Nephron (organoid): ENCODE measurements around the gene SLX9.
A peak's percentile ranks its signal among the peaks of the same experiment; 100 is the strongest.
"Not testable (repeated sequence)": the region's sequence is repeated elsewhere in the genome, so short reads cannot be mapped to it uniquely, and the experiment has no call there.

Source experiments
- H3K27ac Mint-ChIP-seq, 3 experiments: 2 replicates each; pipeline ENCODE4 v1.8.0; 2020; ENCODE audit warnings: mixed read lengths in 3 of 3, mild to moderate bottlenecking in 2 of 3, moderate library complexity in 1 of 3
- H3K27me3 Mint-ChIP-seq: 2 replicates; pipeline ENCODE4 v1.8.0; 2021; ENCODE audit warnings: low read depth, mild to moderate bottlenecking, moderate library complexity, mixed read lengths
- H3K36me3 Mint-ChIP-seq: 2 replicates; pipeline ENCODE4 v1.8.0; 2020; ENCODE audit warnings: low read depth, mixed read lengths
- H3K4me1 Mint-ChIP-seq: 2 replicates; pipeline ENCODE4 v1.8.0; 2020; ENCODE audit warnings: mixed read lengths
- H3K4me3 Mint-ChIP-seq, 3 experiments: 2 replicates each; pipeline ENCODE4 v1.8.0; 2020; ENCODE audit warnings: mild to moderate bottlenecking in 3 of 3, mixed read lengths in 3 of 3, moderate library complexity in 2 of 3
- H3K9me3 Mint-ChIP-seq: 2 replicates; pipeline ENCODE4 v1.8.0; 2020; ENCODE audit warnings: mixed read lengths
- TF ChIP-seq, protein P1 (sequence below), 3 experiments: fragments of 200-600 bp; sonication (generic); IDR thresholded peaks; one replicate each; pipeline ENCODE4 v1.5.0; 2021; ENCODE audit warnings: antibody characterized with exemption in 3 of 3; ENCODE audit not compliant: unreplicated experiment in 3 of 3

SLX9 gene

GRCh38 chr21:45019887-45020537 lies 80.2 kb downstream of the SLX9 start:
- H3K27ac Mint-ChIP-seq = peak overlapping the region in 1 of 3 experiments; percentile 7
- TF ChIP-seq, protein P1, sequence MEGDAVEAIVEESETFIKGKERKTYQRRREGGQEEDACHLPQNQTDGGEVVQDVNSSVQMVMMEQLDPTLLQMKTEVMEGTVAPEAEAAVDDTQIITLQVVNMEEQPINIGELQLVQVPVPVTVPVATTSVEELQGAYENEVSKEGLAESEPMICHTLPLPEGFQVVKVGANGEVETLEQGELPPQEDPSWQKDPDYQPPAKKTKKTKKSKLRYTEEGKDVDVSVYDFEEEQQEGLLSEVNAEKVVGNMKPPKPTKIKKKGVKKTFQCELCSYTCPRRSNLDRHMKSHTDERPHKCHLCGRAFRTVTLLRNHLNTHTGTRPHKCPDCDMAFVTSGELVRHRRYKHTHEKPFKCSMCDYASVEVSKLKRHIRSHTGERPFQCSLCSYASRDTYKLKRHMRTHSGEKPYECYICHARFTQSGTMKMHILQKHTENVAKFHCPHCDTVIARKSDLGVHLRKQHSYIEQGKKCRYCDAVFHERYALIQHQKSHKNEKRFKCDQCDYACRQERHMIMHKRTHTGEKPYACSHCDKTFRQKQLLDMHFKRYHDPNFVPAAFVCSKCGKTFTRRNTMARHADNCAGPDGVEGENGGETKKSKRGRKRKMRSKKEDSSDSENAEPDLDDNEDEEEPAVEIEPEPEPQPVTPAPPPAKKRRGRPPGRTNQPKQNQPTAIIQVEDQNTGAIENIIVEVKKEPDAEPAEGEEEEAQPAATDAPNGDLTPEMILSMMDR (IDR thresholded peaks at IDR 0.05; ENCODE audit: unreplicated experiment in 3 of 3) = no peak
- H3K4me1 Mint-ChIP-seq = peaks cover 30% of the 10 kb centered on the region
- peaks cover 23% of the 10 kb centered on the region for H3K9me3 Mint-ChIP-seq
- peaks cover 54% of the 10 kb centered on the region for H3K27me3 Mint-ChIP-seq
- peak overlapping the region; percentile 38 to 60 (median 53) for H3K4me3 Mint-ChIP-seq
- peaks cover 9% of the 10 kb centered on the region for H3K36me3 Mint-ChIP-seq

- TF ChIP-seq, protein P1 (IDR thresholded peaks at IDR 0.05; ENCODE audit: unreplicated experiment in 3 of 3) = no peak
- peaks cover 53% of the 10 kb centered on the region for H3K27me3 Mint-ChIP-seq
- H3K4me3 Mint-ChIP-seq = peak overlapping the region; percentile 31 to 60 (median 57)
- H3K4me1 Mint-ChIP-seq = peaks cover 24% of the 10 kb centered on the region
- peak overlapping the region in 2 of 3 experiments; percentile 7 to 34 for H3K27ac Mint-ChIP-seq
- H3K36me3 Mint-ChIP-seq = peaks cover 9% of the 10 kb centered on the region
- peaks cover 26% of the 10 kb centered on the region for H3K9me3 Mint-ChIP-seq
These were observed 81.0 kb downstream of the SLX9 start for GRCh38 chr21:45020629-45021427.

- H3K27ac Mint-ChIP-seq = peak overlapping the region in 2 of 3 experiments; percentile 72 to 74
- peaks cover 19% of the 10 kb centered on the region for H3K4me1 Mint-ChIP-seq
- TF ChIP-seq, protein P1 (IDR thresholded peaks at IDR 0.05; ENCODE audit: unreplicated experiment in 3 of 3) = no peak
- peaks cover 26% of the 10 kb centered on the region for H3K9me3 Mint-ChIP-seq
- H3K4me3 Mint-ChIP-seq = peak overlapping the region in 2 of 3 experiments; percentile 31 to 69
- H3K27me3 Mint-ChIP-seq = peaks cover 49% of the 10 kb centered on the region
- H3K36me3 Mint-ChIP-seq = peaks cover 9% of the 10 kb centered on the region
These were observed 81.9 kb downstream of the SLX9 start for GRCh38 chr21:45021428-45022347.

DNA sequence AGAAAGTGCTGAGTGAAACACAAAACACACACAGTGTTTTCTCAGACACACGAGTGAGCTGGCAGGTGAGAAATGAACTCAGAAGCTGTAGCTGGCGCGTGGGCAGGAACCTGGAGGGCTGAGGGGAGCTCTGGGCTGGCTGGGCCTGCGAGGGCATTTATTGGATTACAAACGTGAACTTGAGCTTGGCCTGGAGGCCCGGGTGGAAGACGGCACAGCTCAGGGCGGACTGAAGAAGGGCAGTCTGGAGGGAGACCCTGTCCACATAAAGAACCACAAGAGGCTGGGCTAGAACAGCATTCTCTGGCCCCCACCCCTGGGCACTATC lies 82.5 kb downstream of the SLX9 start:
- Mint-ChIP-seq H3K36me3 (peaks cover 9% of the 10 kb centered on the region), H3K27ac (peak overlapping the region in 2 of 3 experiments; percentile 57 to 72)
- TF ChIP-seq, protein P1 (IDR thresholded peaks at IDR 0.05; ENCODE audit: unreplicated experiment in 3 of 3) = no peak

GRCh38 chr21:45022736-45023135 lies 82.9 kb downstream of the SLX9 start:
- H3K36me3 Mint-ChIP-seq = peaks cover 9% of the 10 kb centered on the region
- TF ChIP-seq, protein P1 (IDR thresholded peaks at IDR 0.05; ENCODE audit: unreplicated experiment in 3 of 3) = no peak
- peak overlapping the region in 1 of 3 experiments; percentile 28 for H3K27ac Mint-ChIP-seq
- H3K4me1 Mint-ChIP-seq = peaks cover 17% of the 10 kb centered on the region
- H3K4me3 Mint-ChIP-seq = no peak overlapping the region
- H3K9me3 Mint-ChIP-seq = peaks cover 26% of the 10 kb centered on the region
- H3K27me3 Mint-ChIP-seq = peaks cover 44% of the 10 kb centered on the region

More for the DNA sequence above, 82.5 kb downstream of the SLX9 start:
- peaks cover 21% of the 10 kb centered on the region for H3K4me1 Mint-ChIP-seq
- peaks cover 48% of the 10 kb centered on the region for H3K27me3 Mint-ChIP-seq
- H3K9me3 Mint-ChIP-seq = peaks cover 26% of the 10 kb centered on the region
- H3K4me3 Mint-ChIP-seq = no peak overlapping the region

- peaks cover 43% of the 10 kb centered on the region for H3K27me3 Mint-ChIP-seq
- H3K9me3 Mint-ChIP-seq = peaks cover 26% of the 10 kb centered on the region
- H3K4me3 Mint-ChIP-seq, H3K36me3 Mint-ChIP-seq, H3K27ac Mint-ChIP-seq: not testable (repeated sequence)
- peaks cover 18% of the 10 kb centered on the region for H3K4me1 Mint-ChIP-seq
These were observed 84.7 kb downstream of the SLX9 start for GRCh38 chr21:45024516-45024915.
